ENCODE data around the gene IRF6. TPM values are rescaled to one million over a fixed set of nuclear protein-coding genes. Genes with fewer than 3 reads are reported as not detected.

Gene IRF6
- total RNA-seq (2014; rRNA removed; shearing (Covaris generic)): 0.03 and 0.04 TPM in 2 replicates

DNA sequence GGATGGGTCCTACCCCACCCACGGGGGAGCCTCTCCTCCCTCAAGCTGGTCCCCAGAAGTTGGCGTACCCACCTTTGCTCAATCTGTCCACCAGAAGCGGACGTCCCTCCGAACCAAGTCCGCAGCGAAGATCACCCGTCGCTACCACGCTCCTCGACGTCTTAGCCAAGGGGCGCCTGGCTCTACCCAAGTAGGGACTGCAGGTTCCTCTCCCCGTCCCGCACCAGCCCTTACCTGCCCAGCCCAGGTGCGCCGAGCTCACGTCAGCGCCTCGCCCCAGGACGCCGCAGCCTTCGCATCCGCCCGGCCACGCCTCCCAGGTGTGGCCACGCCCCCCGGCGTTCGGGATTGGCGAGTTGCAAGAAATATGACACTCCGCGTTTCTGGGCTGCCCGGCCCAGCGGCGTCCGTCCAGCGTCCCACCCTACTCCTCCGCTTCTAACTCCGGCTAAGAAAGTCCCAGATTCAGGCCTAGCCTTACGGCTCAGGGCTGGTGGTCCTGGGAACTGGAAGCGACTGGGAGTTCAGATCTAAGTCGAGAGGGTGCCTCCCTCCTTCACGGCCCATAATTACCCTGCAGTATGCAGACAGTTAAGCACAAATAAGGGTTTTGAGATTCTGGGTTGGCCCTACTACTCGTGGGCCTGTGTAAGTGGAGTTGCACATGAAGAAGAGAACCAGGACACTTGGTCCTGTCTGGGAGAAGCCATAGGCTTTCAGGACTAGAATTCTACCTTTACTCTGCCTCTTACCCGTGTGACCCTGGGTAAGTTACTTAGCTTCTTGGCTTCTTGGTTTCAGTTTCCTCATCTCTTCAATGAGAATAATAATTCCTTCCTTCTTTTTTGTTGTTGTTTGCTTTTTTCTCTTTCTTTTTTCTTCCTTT, at the start of gene IRF6:
IRF6 (minus strand) TSS at position 268 of the 886 bp plus-strand sequence. CDS start 4,729 bp downstream, outside the sequence.

GRCh38 chr1:209827384-209828262, 21.7 kb upstream of the IRF6 start, which contains the start of gene UTP25:
TSS of gene UTP25 (plus strand) at chr1:209827972. CDS start at chr1:209828064, 92 bp downstream.

DNA sequence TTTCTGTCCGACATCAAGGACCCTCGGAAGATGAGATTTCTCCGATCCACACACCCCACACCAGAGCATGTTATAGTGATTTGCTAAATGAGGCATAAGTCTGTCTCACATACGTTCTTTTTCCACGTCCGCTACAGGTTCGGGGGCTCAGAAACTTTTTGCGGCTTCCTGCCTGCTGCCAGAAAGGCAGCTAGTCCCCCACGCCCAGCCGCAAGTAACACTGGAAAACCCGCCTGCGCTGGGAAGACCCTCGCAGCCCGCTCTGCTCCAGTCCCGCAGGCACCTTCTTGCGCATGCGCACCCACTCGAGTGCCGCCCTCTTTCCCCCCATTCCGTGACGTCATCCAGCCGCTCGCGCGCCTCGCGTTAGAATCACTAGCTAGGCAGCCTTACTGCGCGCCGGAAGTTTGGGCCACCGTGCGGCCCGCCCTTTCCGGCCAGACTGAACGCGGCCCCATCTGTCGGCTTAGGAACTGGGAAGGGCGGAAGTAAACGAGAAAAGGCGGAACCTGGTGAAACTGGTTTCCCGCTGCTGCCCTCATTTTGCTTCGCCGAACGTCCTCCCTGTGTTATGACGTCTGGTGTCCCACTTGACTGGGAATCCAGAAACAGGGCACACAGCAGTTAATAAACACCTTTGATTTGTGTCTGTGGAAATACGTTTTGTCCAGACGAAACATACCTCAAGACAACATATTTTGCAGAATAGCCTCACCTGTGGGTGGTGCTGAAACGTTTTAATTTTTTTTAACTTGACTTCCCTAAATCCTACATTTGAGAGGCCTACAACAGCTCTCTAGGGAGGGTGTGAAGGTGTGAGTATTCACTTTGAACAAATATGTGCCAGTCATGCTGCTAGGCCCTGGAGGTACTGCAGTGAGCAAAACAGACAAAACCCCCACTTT, 21.4 kb downstream of the IRF6 start, which contains the start of gene C1orf74:
C1orf74 (minus strand) TSS at position 295 of the 905 bp plus-strand sequence. CDS start 925 bp downstream, outside the sequence.

GRCh38 chr1:209755926-209756614, 49.9 kb downstream of the IRF6 start, which contains the start of gene TRAF3IP3:
TSS of gene TRAF3IP3 (plus strand) at chr1:209756053. CDS start at chr1:209760040, 3,987 bp downstream.

Other genes with a start within 250 kb of the IRF6 start
- gene CAMK1G, start 222.4 kb downstream of the IRF6 start, total RNA-seq (2014; rRNA removed; shearing (Covaris generic)): not detected in 2 replicates
- gene LAMB3, start 153.7 kb downstream of the IRF6 start, total RNA-seq (2014; rRNA removed; shearing (Covaris generic)): 14.7 and 24.7 TPM in 2 replicates
- gene G0S2, start 130.7 kb downstream of the IRF6 start, total RNA-seq (2014; rRNA removed; shearing (Covaris generic)): not detected in 2 replicates
- not detected in 2 replicates for gene HSD11B1, start 101.3 kb downstream of the IRF6 start, total RNA-seq (2014; rRNA removed; shearing (Covaris generic))
- gene TRAF3IP3, start 50.1 kb downstream of the IRF6 start, total RNA-seq (2014; rRNA removed; shearing (Covaris generic)): not detected in 2 replicates
- gene C1orf74, start 21.6 kb downstream of the IRF6 start, total RNA-seq (2014; rRNA removed; shearing (Covaris generic)): 2.1 and 2.6 TPM in 2 replicates
- 16.2 and 17.0 TPM in 2 replicates for gene UTP25, start 21.8 kb upstream of the IRF6 start, total RNA-seq (2014; rRNA removed; shearing (Covaris generic))
- 3.2 and 3.8 TPM in 2 replicates for gene SYT14, start 132.1 kb upstream of the IRF6 start, total RNA-seq (2014; rRNA removed; shearing (Covaris generic))